Erythroblast (primary cell): ENCODE results near the gene MARK3.

Source experiments
- GATA1 ChIP-seq: IDR thresholded peaks from 2 replicates; pipeline ENCODE4 v1.6.1; 2011; ENCODE audit warnings: low read depth, mild to moderate bottlenecking, control low read depth, low read length, moderate library complexity
- POLR2A ChIP-seq: IDR thresholded peaks from 2 replicates; pipeline ENCODE4 v1.6.1; 2011; ENCODE audit warnings: mild to moderate bottlenecking, low read length

DNA sequence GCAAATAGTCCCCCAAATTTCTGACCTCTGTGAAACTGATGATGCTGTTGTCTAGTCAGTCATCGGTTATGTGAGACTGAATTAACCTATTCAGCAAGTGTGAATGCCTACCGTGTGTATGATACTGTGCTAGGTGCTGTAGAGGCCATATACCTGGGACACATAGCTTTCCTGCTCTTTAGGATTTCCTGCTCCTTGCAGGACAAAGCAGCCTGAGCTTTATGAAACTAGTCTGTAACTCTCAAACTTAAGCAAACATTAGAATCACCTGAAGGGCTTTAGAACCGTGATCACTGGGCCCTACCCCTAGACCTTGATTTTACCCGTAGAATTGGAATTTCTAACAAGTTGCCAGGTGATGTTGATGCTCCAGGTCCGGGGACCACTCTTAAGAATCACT is 6.9 kb downstream of the MARK3 start:
- TF ChIP-seq POLR2A (no peak), GATA1 (no peak)
